ENCODE data around the gene SBNO1. TPM values are rescaled to one million over a fixed set of nuclear protein-coding genes. Genes with fewer than 3 reads are reported as not detected.

SBNO1 gene
- total RNA-seq, 2 experiments from 2014 or later: 44.3 to 45.4 TPM

DNA sequence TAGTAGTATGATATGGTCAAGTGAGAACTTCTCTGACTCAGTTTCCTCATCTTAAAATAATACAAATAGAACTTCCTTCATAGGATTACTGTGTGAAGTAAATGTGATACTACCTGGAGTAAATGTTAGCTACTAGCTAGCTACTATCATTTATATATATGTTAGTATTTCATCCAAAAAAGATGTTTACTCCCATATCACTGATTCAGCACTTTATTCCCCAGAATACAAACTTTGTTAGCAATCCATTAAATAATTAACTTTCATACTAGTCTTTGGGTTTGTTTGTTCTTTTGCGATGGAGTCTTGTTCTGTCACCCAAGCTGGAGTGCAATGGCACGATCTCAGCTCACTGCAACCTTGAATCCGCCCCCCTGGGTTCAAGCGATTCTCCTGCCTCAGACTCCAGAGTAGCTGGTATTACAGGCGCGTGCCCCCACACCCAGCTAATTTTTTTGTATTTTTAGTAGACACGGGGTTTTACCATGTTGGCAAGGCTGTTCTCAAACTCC is 8.4 kb downstream of the SBNO1 start:
- no peak for DNase-seq
- POLR2A ChIA-PET: interaction anchor here (0.6 to 1.4 kb wide), 4 partner anchors 8 to 466 kb away, joined by 3 to 7 read pairs (median 4); partner anchors contain the start of gene SBNO1

DNA sequence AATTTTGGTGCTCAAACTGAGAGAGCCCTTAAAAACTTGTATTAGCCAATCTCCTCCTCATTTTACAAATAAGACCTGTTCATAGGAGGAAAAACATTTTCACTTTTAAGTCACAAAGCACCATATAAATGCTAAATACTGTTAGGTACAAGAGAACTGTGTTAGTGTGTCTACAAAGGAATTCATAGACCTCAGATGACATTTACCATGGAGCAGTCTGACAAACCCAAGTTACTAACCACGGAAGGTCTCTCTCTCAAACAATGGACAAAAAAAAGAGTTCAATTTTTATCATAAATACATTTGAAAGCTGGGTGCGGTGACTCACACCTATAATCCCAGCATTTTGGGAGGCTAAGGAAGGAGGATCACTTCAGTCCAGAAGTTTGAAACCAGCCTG is 10.0 kb downstream of the SBNO1 start:
- POLR2A ChIA-PET: interaction anchor here (1.0 to 1.9 kb wide), 2 partner anchors 9 to 11 kb away, joined by 3 to 13 read pairs; partner anchors contain the start of gene SBNO1
- peak overlapping the region; percentile 75 for H3K27ac Mint-ChIP-seq
- intact Hi-C loops (cut with micrococcal nuclease): no loop called here

More for the DNA sequence above, 8.4 kb downstream of the SBNO1 start:
- no peak overlapping the region for H3K4me3 Mint-ChIP-seq
- CTCF ChIA-PET: interaction anchor here (1.6 kb wide), 1 partner anchor 15 kb away, joined by 4 read pairs; no protein-coding TSS in a partner anchor
- no peaks in the 10 kb centered on the region for H3K27me3 Mint-ChIP-seq
- no peaks in the 10 kb centered on the region for H3K9me3 Mint-ChIP-seq
- no peak for ATAC-seq
- peaks cover 17% of the 10 kb centered on the region for H3K36me3 Mint-ChIP-seq (ENCODE audit: low read depth)
- H3K4me1 Mint-ChIP-seq (ENCODE audit: low read depth): peaks cover 53% of the 10 kb centered on the region
- intact Hi-C loops (cut with micrococcal nuclease): no loop called here
- H3K27ac Mint-ChIP-seq: no peak overlapping the region
- TF ChIP-seq, protein P1, sequence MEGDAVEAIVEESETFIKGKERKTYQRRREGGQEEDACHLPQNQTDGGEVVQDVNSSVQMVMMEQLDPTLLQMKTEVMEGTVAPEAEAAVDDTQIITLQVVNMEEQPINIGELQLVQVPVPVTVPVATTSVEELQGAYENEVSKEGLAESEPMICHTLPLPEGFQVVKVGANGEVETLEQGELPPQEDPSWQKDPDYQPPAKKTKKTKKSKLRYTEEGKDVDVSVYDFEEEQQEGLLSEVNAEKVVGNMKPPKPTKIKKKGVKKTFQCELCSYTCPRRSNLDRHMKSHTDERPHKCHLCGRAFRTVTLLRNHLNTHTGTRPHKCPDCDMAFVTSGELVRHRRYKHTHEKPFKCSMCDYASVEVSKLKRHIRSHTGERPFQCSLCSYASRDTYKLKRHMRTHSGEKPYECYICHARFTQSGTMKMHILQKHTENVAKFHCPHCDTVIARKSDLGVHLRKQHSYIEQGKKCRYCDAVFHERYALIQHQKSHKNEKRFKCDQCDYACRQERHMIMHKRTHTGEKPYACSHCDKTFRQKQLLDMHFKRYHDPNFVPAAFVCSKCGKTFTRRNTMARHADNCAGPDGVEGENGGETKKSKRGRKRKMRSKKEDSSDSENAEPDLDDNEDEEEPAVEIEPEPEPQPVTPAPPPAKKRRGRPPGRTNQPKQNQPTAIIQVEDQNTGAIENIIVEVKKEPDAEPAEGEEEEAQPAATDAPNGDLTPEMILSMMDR (IDR thresholded peaks at IDR 0.05): no peak

DNA sequence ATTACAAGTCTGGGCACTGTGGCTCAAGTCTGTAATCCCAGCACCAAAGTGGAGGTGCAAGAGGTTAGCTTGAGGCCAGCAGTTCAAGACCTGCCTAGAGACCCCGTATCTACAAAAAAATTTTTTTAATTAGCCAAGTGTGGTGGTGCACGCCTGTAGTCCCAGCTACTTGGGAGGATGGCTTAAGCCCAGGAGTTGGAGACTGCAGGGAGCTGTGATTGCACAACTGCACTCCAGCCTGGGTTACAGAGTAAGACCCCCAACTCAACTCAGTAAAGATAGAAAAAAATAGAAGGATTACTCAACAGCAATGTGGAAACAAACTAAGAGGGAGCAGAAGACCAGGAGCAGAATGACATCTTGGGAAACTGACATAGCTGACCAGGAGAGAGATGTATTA is 13.3 kb downstream of the SBNO1 start:
- CTCF ChIA-PET: interaction anchor here (0.8 to 2.1 kb wide), 3 partner anchors 14 to 69 kb away, joined by 3 to 5 read pairs (median 3); no protein-coding TSS in a partner anchor
- no peak for ATAC-seq
- Mint-ChIP-seq H3K4me3 (no peak overlapping the region), H3K27me3 (no peaks in the 10 kb centered on the region), H3K27ac (peak overlapping the region; percentile 25), H3K9me3 (no peaks in the 10 kb centered on the region), H3K4me1 (ENCODE audit: low read depth) (peaks cover 42% of the 10 kb centered on the region), H3K36me3 (ENCODE audit: low read depth) (peaks cover 20% of the 10 kb centered on the region)
- DNase-seq: no peak
- POLR2A ChIA-PET: interaction anchor here (0.7 to 2.2 kb wide), 3 partner anchors 13 to 322 kb away, joined by 3 to 7 read pairs (median 3); partner anchors contain the start of gene SBNO1
- TF ChIP-seq, protein P1 (IDR thresholded peaks at IDR 0.05): no peak
- intact Hi-C loops (cut with micrococcal nuclease): no loop called here

More for the DNA sequence above, 10.0 kb downstream of the SBNO1 start:
- H3K4me1 Mint-ChIP-seq (ENCODE audit: low read depth): peaks cover 55% of the 10 kb centered on the region
- no peaks in the 10 kb centered on the region for H3K27me3 Mint-ChIP-seq
- H3K4me3 Mint-ChIP-seq: no peak overlapping the region
- DNase-seq: no peak
- H3K36me3 Mint-ChIP-seq (ENCODE audit: low read depth): peaks cover 19% of the 10 kb centered on the region
- CTCF ChIA-PET: no interaction called here
- H3K9me3 Mint-ChIP-seq: no peaks in the 10 kb centered on the region
- TF ChIP-seq, protein P1 (IDR thresholded peaks at IDR 0.05): no peak
- ATAC-seq: peak; percentile 58

DNA sequence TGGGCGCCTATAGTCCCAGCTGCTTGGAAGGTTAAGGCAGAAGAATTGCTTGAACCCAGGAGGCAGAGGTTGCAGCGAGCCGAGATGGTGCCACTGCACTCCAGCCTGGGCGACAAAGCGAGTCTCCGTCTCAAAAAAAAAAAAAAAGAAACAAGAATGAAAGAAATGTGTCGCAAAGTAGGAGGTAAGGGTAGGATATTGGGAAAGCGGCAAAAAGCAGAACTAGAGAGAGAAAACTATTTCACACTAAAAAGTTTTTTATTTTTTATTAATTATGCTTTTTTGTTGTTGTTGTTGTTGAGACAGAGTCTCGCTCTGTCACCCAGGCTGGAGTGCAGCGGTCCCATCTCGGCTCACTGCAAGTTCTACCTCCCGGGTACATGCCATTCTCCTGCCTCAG is 17.7 kb downstream of the SBNO1 start:
- ChIA-PET POLR2A (interaction anchor here (0.6 to 1.5 kb wide), 2 partner anchors 38 to 235 kb away, joined by 3 to 4 read pairs; no protein-coding TSS in a partner anchor), CTCF (interaction anchor here (1.3 kb wide), 1 partner anchor 29 kb away, joined by 3 read pairs; no protein-coding TSS in a partner anchor)
- H3K27ac Mint-ChIP-seq: no peak overlapping the region
- H3K4me3 Mint-ChIP-seq: no peak overlapping the region
- peaks cover 10% of the 10 kb centered on the region for H3K4me1 Mint-ChIP-seq (ENCODE audit: low read depth)
- no peaks in the 10 kb centered on the region for H3K27me3 Mint-ChIP-seq
- H3K9me3 Mint-ChIP-seq: no peaks in the 10 kb centered on the region
- peaks cover 34% of the 10 kb centered on the region for H3K36me3 Mint-ChIP-seq (ENCODE audit: low read depth)
- DNase-seq (no peak), ATAC-seq (no peak)
- TF ChIP-seq, protein P1 (IDR thresholded peaks at IDR 0.05): no peak
- intact Hi-C loops (cut with micrococcal nuclease): no loop called here

DNA sequence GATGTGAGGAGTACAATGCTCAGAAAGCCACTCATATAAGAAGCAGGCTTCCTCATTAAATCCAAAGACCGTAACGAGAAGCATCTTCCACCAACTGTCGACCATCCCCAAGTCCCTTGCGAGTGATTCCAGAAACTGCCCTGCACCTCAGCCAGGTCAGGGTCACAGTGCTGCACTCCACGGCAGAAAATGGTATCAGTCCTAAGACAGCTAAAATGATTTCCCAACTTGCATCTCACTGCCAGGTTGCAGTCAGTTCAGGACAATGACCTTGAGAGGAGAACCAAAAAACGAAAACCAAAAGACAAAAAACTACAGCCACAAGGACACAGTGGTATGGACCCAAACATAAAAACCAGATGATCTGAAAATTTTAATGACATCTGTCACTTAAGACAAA is 20.6 kb downstream of the SBNO1 start:
- ATAC-seq: no peak
- POLR2A ChIA-PET: interaction anchor here (0.9 kb wide), 1 partner anchor 12 kb away, joined by 3 read pairs; no protein-coding TSS in a partner anchor
- TF ChIP-seq, protein P1 (IDR thresholded peaks at IDR 0.05): no peak
- Mint-ChIP-seq H3K4me3 (no peak overlapping the region), H3K36me3 (ENCODE audit: low read depth) (peaks cover 39% of the 10 kb centered on the region), H3K27ac (no peak overlapping the region), H3K27me3 (no peaks in the 10 kb centered on the region), H3K9me3 (no peaks in the 10 kb centered on the region), H3K4me1 (ENCODE audit: low read depth) (peaks cover 2% of the 10 kb centered on the region)
- DNase-seq: no peak
- CTCF ChIA-PET: interaction anchor here (0.6 kb wide), 1 partner anchor 24 kb away, joined by 4 read pairs; no protein-coding TSS in a partner anchor
- intact Hi-C loops (cut with micrococcal nuclease): no loop called here

Data from activated CD8-positive, alpha-beta T cell treated with anti-CD3 and anti-CD28 coated beads for 36 hours (primary cell).